Skeletal muscle tissue (tissue), 4 donors: ENCODE measurements around the gene TTC33. TPM values are rescaled to one million over a fixed set of nuclear protein-coding genes. Genes with fewer than 3 reads are reported as not detected.

Experiments
- H3K27ac ChIP-seq: one replicate; pipeline ENCODE4 v1.7.0; 2013; ENCODE audit warnings: mild to moderate bottlenecking, low read depth, low read length, inconsistent platforms
- H3K27me3 ChIP-seq, 3 donors: one replicate each; pipeline ENCODE4 v1.7.0; 2013; ENCODE audit warnings: low read length in 3 of 3; ENCODE audit not compliant: control insufficient read depth in 3 of 3, insufficient read depth in 3 of 3
- H3K36me3 ChIP-seq, 3 donors: one replicate each; pipeline ENCODE4 v1.7.0; 2013; ENCODE audit warnings: low read length in 3 of 3; ENCODE audit not compliant: control insufficient read depth in 3 of 3, insufficient read depth in 3 of 3
- H3K4me1 ChIP-seq, 3 donors: one replicate each; pipeline ENCODE4 v1.7.0; 2013; ENCODE audit warnings: low read length in 3 of 3, mild to moderate bottlenecking in 3 of 3; ENCODE audit not compliant: control insufficient read depth in 3 of 3, insufficient read depth in 3 of 3
- H3K4me3 ChIP-seq, 3 donors: one replicate each; pipeline ENCODE4 v1.7.0; 2013; ENCODE audit warnings: low read length in 3 of 3
- H3K9ac ChIP-seq, 3 donors: one replicate each; pipeline ENCODE4 v1.7.0; 2013; ENCODE audit warnings: low read length in 3 of 3, mild to moderate bottlenecking in 3 of 3, moderate library complexity in 2 of 3, low read depth in 1 of 3
- H3K9me3 ChIP-seq, 3 donors: one replicate each; pipeline ENCODE4 v1.7.0; 2013; ENCODE audit warnings: low read length in 3 of 3; ENCODE audit not compliant: control insufficient read depth in 3 of 3
- total RNA-seq: library from RNA; depleted of rRNA; stranded (reverse); fragments of >200 nt; gene quantifications from one replicate; pipeline ENCODE4 v1.2.3, GENCODE V29; 2014
- donor health status: Osteomylitis.

Gene TTC33
- total RNA-seq, 1 donor from 2014 or later = 17.2 TPM

DNA sequence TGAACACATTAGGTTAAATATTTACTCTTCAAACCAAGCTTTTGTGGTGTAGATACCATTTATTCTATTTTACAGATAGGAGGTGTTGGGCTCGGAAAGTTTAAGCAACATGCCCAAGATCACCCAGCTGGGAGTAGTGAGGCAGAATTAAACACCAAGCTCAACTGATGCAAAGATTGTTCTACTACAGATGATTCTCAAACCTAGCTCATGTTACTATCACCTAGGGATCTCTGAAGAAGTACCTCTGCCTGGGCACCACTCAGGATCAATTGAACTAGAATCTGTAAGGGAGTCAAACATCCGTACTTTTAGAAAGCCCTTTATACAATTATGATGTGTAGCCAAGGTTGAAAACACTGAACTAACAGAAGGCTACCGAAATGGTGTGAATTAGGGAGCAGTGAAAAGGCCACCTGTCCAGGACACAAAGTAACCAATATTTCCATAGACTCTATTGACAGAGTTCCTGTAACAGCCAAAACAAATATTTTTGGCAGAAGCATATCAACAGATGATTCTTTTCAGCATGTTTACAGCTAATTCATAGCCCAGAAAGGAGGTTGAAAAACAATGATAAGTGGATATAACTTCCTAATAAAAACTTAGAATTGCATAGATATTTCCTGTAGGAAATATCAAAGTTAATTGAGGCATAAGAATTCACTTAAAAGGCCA, 234.5 kb downstream of the TTC33 start:
- no peaks in the 10 kb centered on the region for H3K4me1 ChIP-seq
- no peaks in the 10 kb centered on the region for H3K9me3 ChIP-seq
- H3K4me3 ChIP-seq = no peak overlapping the region
- H3K27me3 ChIP-seq = no peaks in the 10 kb centered on the region
- H3K9ac ChIP-seq = no peak overlapping the region
- H3K27ac ChIP-seq = no peak overlapping the region
- no peaks in the 10 kb centered on the region for H3K36me3 ChIP-seq

DNA sequence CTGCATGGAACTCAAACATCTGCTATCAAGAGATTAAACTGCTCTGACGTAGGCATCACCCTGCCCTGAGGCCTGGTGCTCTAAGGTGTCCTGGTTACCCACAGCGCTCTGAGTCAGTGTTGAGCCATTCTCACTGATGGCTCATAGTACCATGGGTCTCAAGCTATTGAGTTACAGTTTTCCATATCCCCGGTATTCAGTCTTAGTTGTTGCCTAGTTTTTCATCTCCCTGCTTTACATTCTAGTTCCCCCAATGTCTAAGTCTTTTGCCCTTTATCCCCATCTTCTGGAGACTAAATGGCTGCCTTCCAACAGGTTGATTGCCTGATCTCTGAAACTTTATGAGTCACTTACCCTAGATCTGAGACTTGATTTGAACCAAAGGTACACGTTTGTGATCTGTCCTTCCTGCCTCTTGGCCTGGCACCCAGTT, 237.3 kb downstream of the TTC33 start:
- Histone ChIP-seq H3K27ac (no peak overlapping the region), H3K4me1 (no peaks in the 10 kb centered on the region), H3K9me3 (no peaks in the 10 kb centered on the region), H3K4me3 (no peak overlapping the region), H3K9ac (no peak overlapping the region), H3K36me3 (no peaks in the 10 kb centered on the region), H3K27me3 (no peaks in the 10 kb centered on the region)

DNA sequence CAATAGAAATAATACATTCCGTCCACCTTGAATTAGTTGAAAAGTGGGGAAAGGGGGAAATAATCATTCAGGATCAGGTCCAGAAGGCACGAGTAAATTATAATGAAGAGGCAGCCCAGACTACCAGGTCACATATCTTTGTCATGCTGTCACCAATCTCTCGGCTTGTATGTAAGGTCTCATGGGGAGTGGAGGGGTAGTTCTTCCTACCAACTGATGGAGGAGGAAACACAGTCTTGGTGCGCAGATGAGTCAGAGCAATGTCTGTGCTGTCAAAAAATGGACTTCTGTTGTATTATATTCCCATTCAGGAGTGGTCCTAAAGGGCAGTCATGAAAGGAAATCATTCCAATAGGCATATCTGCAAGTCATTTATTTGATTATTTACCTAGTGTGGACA, 240.3 kb downstream of the TTC33 start:
- no peaks in the 10 kb centered on the region for H3K36me3 ChIP-seq
- no peaks in the 10 kb centered on the region for H3K4me1 ChIP-seq
- no peak overlapping the region for H3K4me3 ChIP-seq
- H3K9me3 ChIP-seq = no peaks in the 10 kb centered on the region
- no peak overlapping the region for H3K27ac ChIP-seq
- H3K27me3 ChIP-seq = no peaks in the 10 kb centered on the region
- H3K9ac ChIP-seq = no peak overlapping the region

DNA sequence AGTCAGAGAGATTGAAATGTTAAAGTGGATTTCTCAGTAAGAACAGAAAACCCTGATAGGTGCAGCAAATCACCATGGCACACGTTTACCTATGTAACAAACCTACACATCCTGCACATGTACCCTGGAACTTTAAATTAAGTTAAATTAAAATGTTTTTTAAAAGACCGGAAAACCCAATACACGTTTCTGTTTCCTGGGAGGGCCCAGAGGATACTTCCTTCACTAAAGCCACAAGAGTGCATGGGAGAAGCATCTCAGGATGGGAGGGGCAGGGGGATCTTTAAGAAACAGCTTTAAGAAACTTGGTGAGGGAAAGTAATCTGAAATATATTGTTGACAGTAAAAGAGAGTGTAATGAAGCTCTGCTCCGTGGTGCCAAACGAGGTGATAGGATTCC, 240.8 kb downstream of the TTC33 start:
- H3K4me1 ChIP-seq = no peaks in the 10 kb centered on the region
- no peak overlapping the region for H3K4me3 ChIP-seq
- no peaks in the 10 kb centered on the region for H3K9me3 ChIP-seq
- H3K36me3 ChIP-seq = no peaks in the 10 kb centered on the region
- H3K27ac ChIP-seq = no peak overlapping the region
- H3K9ac ChIP-seq = no peak overlapping the region
- no peaks in the 10 kb centered on the region for H3K27me3 ChIP-seq

DNA sequence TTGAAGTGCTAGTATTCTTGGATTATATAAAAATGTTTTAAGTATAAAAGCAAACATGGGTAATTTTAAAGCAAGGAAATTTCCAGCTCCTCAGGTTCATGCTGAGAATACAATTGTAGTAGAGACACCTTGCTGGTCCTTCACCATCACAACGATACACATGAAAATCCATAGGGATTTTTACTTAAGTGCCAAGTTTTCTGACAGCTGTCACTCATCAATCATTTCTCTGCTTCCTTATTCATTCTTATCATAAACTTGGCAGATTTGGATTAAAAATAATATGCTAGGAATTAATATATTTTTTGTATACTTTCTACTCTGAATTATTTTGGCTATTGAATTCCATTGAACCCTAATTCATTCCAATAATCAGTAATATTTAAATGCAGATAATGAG, 244.0 kb downstream of the TTC33 start:
- no peaks in the 10 kb centered on the region for H3K36me3 ChIP-seq

DNA sequence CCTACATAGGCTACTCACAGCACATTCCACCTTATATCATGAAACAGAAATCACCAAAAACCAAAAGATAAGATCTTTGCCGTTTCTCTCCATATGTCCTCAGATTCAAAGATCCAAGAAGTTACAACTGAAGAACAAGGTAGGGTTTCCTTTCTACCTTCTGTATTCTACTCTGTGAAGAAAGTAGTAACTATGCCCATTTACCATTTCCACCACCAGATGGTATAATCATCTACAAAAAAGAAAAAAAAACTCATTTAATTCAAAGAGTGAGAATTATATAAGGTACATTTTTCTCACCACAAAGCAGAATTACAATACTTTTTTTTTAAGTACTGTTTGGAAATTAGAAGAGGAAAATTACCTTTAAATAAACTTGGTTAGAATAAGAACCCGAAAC, 248.7 kb downstream of the TTC33 start:
- H3K27ac ChIP-seq = no peak overlapping the region
- H3K27me3 ChIP-seq = no peaks in the 10 kb centered on the region
- H3K4me3 ChIP-seq = no peak overlapping the region
- no peaks in the 10 kb centered on the region for H3K9me3 ChIP-seq
- no peak overlapping the region for H3K9ac ChIP-seq
- no peaks in the 10 kb centered on the region for H3K36me3 ChIP-seq
- no peaks in the 10 kb centered on the region for H3K4me1 ChIP-seq

More for the DNA sequence above, 244.0 kb downstream of the TTC33 start:
- no peaks in the 10 kb centered on the region for H3K9me3 ChIP-seq
- no peak overlapping the region for H3K27ac ChIP-seq
- H3K4me3 ChIP-seq = no peak overlapping the region
- no peaks in the 10 kb centered on the region for H3K4me1 ChIP-seq
- H3K9ac ChIP-seq = no peak overlapping the region
- H3K27me3 ChIP-seq = no peaks in the 10 kb centered on the region

DNA sequence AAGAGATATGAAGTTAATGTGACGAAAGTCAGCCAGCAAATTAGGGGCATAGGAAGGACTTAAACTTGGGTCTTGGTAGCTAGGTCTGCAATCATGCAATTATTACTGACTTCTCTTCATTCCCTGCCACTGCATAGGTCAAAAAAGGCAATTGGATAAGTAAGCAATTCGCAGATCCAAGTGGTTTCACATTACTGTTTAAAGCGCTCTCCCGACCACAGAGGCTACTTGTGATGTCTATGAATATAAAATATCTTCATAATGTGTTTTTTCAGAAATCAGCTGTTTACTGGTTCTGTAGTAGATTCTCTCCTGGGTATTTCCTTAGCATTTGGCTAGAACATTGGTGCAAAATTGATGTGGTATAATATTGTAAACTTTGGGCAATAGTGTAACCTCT, 250.7 kb downstream of the TTC33 start:
- no peaks in the 10 kb centered on the region for H3K36me3 ChIP-seq
- H3K9ac ChIP-seq = no peak overlapping the region
- H3K9me3 ChIP-seq = no peaks in the 10 kb centered on the region
- H3K27me3 ChIP-seq = no peaks in the 10 kb centered on the region
- no peak overlapping the region for H3K4me3 ChIP-seq
- H3K27ac ChIP-seq = no peak overlapping the region
- H3K4me1 ChIP-seq = no peaks in the 10 kb centered on the region

DNA sequence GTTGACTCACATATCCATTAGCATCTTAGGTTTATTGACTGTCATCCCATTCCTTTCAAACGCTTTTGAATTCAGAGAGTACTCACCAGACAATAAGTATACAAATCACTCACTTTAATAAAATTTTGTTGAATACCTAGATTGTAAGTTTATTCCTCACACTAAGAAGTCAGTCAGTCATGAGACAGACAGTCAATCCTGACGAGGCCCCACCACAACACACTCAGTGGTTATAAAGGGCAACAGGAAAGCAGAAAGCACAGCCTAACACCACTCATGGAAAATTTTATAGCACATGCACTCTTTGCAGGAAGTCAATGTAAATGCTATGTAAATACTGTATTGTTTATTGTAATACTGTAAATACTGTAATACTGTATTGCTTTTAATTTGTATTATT, 252.3 kb downstream of the TTC33 start:
- Histone ChIP-seq H3K27ac (no peak overlapping the region), H3K9me3 (no peaks in the 10 kb centered on the region), H3K4me1 (no peaks in the 10 kb centered on the region), H3K27me3 (no peaks in the 10 kb centered on the region), H3K36me3 (no peaks in the 10 kb centered on the region), H3K4me3 (no peak overlapping the region), H3K9ac (no peak overlapping the region)

DNA sequence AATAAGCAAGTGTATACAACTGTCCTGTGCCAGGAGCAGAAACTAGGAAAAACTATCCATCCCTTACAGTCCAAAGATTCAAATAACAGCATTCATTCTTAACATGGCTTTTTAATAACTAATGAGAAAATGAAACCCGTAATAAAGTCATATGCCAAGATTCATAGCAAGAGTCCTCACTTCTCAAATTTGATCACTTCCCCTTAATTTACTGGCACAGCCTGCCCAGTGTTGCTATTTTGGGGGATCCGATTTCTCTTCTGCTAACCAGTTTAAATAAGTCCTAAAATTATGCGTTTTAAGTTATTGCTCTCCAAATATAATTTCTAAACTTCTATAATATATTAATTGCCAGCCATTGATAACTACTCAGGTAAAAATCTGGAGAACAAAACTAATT, 253.0 kb downstream of the TTC33 start:
- Histone ChIP-seq H3K36me3 (no peaks in the 10 kb centered on the region), H3K27me3 (no peaks in the 10 kb centered on the region), H3K9me3 (no peaks in the 10 kb centered on the region), H3K4me1 (no peaks in the 10 kb centered on the region), H3K4me3 (no peak overlapping the region), H3K27ac (no peak overlapping the region), H3K9ac (no peak overlapping the region)

DNA sequence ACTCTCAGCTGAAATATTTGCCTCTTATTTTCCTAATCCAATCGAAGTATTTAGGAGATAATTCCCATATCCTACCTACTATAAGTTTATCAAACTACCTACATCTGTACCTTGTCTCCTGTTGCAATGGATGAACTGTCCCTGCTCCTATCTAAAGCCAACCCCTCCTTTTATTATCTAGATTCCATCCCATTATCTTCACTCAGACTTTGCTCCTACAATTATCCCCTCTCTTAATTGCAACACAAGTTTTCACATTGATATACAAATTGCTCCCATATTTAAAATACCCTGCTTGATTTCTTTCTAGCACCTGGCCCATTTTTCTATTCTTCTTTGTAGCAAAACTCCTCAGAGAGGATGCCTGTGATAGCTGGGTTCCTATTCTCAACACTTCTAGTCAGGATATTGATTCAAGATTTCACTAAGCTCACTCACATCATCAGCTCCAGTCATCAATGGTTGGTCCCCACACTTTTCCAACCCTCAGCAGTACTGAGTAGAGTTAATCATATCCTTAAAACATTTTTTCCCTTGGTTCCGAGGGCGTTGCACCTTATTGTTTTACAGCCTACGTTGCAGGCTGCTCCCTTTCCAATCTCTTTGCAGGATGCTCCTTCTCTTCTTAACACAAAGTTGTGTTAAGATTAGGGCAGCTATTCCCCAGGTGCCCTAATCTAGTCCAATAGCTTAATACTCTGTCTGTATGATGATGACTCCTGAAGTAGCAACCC, 253.9 kb downstream of the TTC33 start:
- Histone ChIP-seq H3K27me3 (no peaks in the 10 kb centered on the region), H3K27ac (no peak overlapping the region), H3K4me1 (no peaks in the 10 kb centered on the region), H3K9ac (no peak overlapping the region), H3K9me3 (no peaks in the 10 kb centered on the region), H3K36me3 (no peaks in the 10 kb centered on the region), H3K4me3 (no peak overlapping the region)
